Measurements from ENCODE around the gene RSPH4A. TPM values are rescaled to one million over a fixed set of nuclear protein-coding genes. Genes with fewer than 3 reads are reported as not detected.
A peak's percentile ranks its signal among the peaks of the same experiment; 100 is the strongest.

The RSPH4A gene
- total and polyA plus RNA-seq, 9 of the 15 experiments (the other 6 are each of a cell fraction or from before 2014, with no cell fraction given), result 0.04 to 0.30 (median 0.11) TPM

DNA sequence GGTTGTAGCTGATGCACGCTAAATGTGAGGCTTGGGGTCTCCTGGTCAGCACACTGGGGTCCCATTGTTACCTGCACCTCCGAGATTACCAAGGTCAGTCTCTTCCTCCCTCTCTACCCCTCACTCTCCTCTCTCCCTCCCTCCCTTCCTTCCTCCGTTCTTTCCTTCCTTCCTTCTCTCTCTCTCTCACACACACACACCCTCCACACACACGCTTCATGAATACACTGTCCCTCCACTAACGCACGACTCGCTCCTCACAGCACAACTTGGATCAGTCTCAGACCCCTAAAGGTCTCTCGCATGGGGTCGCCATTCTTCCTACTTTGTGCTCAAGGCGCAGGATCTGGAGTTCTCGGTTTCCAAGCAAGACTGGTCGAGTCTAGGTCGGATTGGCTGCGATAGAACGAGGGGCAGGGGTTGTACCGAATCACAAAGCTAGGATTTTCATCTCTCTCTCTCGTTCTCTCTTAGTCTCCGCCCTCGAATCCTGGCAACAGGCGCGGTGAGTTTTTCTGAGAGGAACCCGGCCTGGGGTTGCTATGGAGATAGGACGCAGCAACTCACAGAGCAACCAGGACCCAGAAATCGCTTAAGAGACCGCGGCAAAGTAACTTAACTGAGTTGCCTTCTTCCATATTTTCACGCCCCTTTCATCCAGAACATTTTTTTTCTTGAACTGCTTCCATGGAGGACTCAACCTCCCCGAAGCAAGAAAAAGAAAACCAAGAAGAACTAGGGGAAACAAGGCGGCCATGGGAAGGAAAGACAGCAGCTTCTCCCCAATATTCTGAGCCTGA, at the start of gene RSPH4A (continued):
- TF ChIP-seq CHD1 (IDR thresholded peaks at IDR 0.05; ENCODE audit: low read length) (no peak), RAD21 (CRISPR knock-in tag; conservative IDR thresholded peaks at IDR 0.05 in 1 of 2, IDR thresholded peaks at IDR 0.05 in 1 of 2) (peak in 1 of 2 experiments; percentile 5; a peak in 1 of 4 replicates), HDAC2 (IDR thresholded peaks at IDR 0.05) (0 out of 2 replicates have a peak, but pooled peaks have one; percentile 23), LARP7 (IDR thresholded peaks at IDR 0.05) (0 out of 2 replicates have a peak, but pooled peaks have one; percentile 50), MTA1 (IDR thresholded peaks at IDR 0.05; ENCODE audit: borderline replicate concordance) (peak; percentile 53; the same call in 1 of the 2 replicates), MYNN (IDR thresholded peaks at IDR 0.05) (peak; percentile 30; the same call in 1 of the 2 replicates), MYNN (CRISPR knock-in tag; IDR thresholded peaks at IDR 0.05) (no peak), OTX1 (CRISPR knock-in tag; IDR thresholded peaks at IDR 0.05) (peak; percentile 73; the same call in 1 of the 2 replicates), TAF7 (tag; IDR thresholded peaks at IDR 0.05) (no peak), RBM14 (IDR thresholded peaks at IDR 0.05; ENCODE audit: borderline replicate concordance, insufficient read depth, low read depth, low read length) (no peak), HIVEP1 (CRISPR knock-in tag; IDR thresholded peaks at IDR 0.05) (no peak), KLF6 (CRISPR knock-in tag; IDR thresholded peaks at IDR 0.05; ENCODE audit: borderline replicate concordance) (no peak), RFX7 (CRISPR knock-in tag; IDR thresholded peaks at IDR 0.05) (no peak), RFX1 (IDR thresholded peaks at IDR 0.05) (peak; percentile 96), DIDO1 (tag; IDR thresholded peaks at IDR 0.05; ENCODE audit: low read depth) (no peak), SP2 (IDR thresholded peaks at IDR 0.05; ENCODE audit: extremely low read depth, low read depth, low read length, poor library complexity, severe bottlenecking) (peak; percentile 23)
- TF ChIP-seq, protein P1, sequence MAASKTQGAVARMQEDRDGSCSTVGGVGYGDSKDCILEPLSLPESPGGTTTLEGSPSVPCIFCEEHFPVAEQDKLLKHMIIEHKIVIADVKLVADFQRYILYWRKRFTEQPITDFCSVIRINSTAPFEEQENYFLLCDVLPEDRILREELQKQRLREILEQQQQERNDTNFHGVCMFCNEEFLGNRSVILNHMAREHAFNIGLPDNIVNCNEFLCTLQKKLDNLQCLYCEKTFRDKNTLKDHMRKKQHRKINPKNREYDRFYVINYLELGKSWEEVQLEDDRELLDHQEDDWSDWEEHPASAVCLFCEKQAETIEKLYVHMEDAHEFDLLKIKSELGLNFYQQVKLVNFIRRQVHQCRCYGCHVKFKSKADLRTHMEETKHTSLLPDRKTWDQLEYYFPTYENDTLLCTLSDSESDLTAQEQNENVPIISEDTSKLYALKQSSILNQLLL (CRISPR knock-in tag; IDR thresholded peaks at IDR 0.05; ENCODE audit: borderline replicate concordance), result no peak
- TF ChIP-seq, protein P2, sequence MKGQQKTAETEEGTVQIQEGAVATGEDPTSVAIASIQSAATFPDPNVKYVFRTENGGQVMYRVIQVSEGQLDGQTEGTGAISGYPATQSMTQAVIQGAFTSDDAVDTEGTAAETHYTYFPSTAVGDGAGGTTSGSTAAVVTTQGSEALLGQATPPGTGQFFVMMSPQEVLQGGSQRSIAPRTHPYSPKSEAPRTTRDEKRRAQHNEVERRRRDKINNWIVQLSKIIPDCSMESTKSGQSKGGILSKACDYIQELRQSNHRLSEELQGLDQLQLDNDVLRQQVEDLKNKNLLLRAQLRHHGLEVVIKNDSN (CRISPR knock-in tag; IDR thresholded peaks at IDR 0.05), result no peak
- TF ChIP-seq, protein P3, sequence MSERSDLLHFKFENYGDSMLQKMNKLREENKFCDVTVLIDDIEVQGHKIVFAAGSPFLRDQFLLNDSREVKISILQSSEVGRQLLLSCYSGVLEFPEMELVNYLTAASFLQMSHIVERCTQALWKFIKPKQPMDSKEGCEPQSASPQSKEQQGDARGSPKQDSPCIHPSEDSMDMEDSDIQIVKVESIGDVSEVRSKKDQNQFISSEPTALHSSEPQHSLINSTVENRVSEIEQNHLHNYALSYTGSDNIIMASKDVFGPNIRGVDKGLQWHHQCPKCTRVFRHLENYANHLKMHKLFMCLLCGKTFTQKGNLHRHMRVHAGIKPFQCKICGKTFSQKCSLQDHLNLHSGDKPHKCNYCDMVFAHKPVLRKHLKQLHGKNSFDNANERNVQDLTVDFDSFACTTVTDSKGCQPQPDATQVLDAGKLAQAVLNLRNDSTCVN (CRISPR knock-in tag; IDR thresholded peaks at IDR 0.05), result peak; percentile 76
- TF ChIP-seq, protein P4, sequence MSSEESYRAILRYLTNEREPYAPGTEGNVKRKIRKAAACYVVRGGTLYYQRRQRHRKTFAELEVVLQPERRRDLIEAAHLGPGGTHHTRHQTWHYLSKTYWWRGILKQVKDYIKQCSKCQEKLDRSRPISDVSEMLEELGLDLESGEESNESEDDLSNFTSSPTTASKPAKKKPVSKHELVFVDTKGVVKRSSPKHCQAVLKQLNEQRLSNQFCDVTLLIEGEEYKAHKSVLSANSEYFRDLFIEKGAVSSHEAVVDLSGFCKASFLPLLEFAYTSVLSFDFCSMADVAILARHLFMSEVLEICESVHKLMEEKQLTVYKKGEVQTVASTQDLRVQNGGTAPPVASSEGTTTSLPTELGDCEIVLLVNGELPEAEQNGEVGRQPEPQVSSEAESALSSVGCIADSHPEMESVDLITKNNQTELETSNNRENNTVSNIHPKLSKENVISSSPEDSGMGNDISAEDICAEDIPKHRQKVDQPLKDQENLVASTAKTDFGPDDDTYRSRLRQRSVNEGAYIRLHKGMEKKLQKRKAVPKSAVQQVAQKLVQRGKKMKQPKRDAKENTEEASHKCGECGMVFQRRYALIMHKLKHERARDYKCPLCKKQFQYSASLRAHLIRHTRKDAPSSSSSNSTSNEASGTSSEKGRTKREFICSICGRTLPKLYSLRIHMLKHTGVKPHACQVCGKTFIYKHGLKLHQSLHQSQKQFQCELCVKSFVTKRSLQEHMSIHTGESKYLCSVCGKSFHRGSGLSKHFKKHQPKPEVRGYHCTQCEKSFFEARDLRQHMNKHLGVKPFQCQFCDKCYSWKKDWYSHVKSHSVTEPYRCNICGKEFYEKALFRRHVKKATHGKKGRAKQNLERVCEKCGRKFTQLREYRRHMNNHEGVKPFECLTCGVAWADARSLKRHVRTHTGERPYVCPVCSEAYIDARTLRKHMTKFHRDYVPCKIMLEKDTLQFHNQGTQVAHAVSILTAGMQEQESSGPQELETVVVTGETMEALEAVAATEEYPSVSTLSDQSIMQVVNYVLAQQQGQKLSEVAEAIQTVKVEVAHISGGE (CRISPR knock-in tag; IDR thresholded peaks at IDR 0.05), result no peak

Measured in K562 (cell line).